ENCODE measurements around the gene CERK.

DNA sequence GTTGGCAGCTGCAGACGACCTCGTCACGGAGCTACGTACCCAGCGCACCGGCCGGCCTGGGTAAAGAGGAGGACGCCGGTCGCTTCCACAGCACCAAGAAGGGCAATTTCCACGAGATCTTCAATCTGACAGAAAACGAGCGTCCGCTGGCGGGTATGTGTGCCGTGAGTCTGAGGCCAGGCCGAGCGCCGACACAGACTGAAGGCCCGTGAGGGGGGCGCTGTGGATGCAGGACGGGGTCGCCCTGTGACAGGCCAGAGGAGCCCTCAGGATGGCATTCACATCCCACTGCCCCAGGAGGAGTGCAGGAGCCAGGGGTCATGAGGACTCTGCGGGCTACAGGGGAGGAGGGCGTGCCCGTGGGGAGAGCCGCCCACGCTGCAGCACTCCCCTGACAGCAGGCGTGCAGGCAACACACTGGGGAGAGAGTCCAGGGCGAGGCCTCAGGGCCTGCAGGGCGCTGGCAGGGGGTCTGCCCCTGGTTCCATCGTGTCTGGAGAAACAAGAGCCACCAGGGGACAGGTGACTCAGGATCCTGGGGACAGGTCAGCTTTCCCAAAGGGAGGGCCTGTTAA is 64.3 kb downstream of the CERK start:
- TF ChIP-seq SUZ12 (IDR thresholded peaks at IDR 0.05; ENCODE audit: extremely low read depth, insufficient read depth, insufficient read length) (no peak), YY1 (IDR thresholded peaks at IDR 0.05; ENCODE audit: insufficient read depth, insufficient read length) (no peak)
